SK-N-SH treated with all-trans-retinoic acid at 6 μM for 48 hours (cell line): Measurements from ENCODE around the gene NXN.

ENCODE experiments used
- ATAC-seq: fragments of 200-7000 bp; cut with Tn5 transposase; 3 replicates; pipeline ENCODE4 v1.9.1; 2020; ENCODE audit warnings: mild to moderate bottlenecking, moderate library complexity
- ARNTL ChIP-seq: fragments of 450-650 bp; formaldehyde crosslinking; IDR thresholded peaks from 2 replicates; pipeline ENCODE4 v1.5.0; 2020; ENCODE audit warnings: low read depth, mild to moderate bottlenecking, moderate library complexity, borderline replicate concordance
- CSDC2 ChIP-seq: fragments of 250-450 bp; sonication (Bioruptor Pico); IDR thresholded peaks from 2 replicates; pipeline ENCODE4 v1.5.0; 2020; ENCODE audit warnings: mild to moderate bottlenecking, moderate library complexity
- GLIS3 ChIP-seq: fragments of 250-450 bp; sonication (Bioruptor Pico); IDR thresholded peaks from 2 replicates; pipeline ENCODE4 v1.5.0; 2020; ENCODE audit warnings: mild to moderate bottlenecking, moderate library complexity
- OSR1 ChIP-seq: fragments of 250-450 bp; sonication (Bioruptor Pico); IDR thresholded peaks from 2 replicates; pipeline ENCODE4 v1.8.0; 2022; ENCODE audit warnings: moderate library complexity, mild to moderate bottlenecking, inconsistent platforms
- PPARA ChIP-seq: fragments of 250-450 bp; sonication (Bioruptor Pico); IDR thresholded peaks from 2 replicates; pipeline ENCODE4 v1.5.0; 2020; ENCODE audit warnings: mild to moderate bottlenecking, borderline replicate concordance
- RARB ChIP-seq: fragments of 250-450 bp; sonication (Bioruptor Pico); IDR thresholded peaks from 2 replicates; pipeline ENCODE4 v1.8.0; 2021; ENCODE audit warnings: mild to moderate bottlenecking, moderate library complexity
- SNAI2 ChIP-seq: fragments of 250-450 bp; sonication (Bioruptor Pico); IDR thresholded peaks from 2 replicates; pipeline ENCODE4 v1.5.0; 2020; ENCODE audit warnings: mild to moderate bottlenecking, moderate library complexity
- ZC3H10 ChIP-seq: fragments of 250-450 bp; sonication (Bioruptor Pico); IDR thresholded peaks from 2 replicates; pipeline ENCODE4 v1.5.1; 2021; ENCODE audit warnings: mild to moderate bottlenecking, moderate library complexity
- ZFP3 ChIP-seq: fragments of 250-450 bp; sonication (Bioruptor Pico); IDR thresholded peaks from 2 replicates; pipeline ENCODE4 v1.5.0; 2020; ENCODE audit warnings: mild to moderate bottlenecking, moderate library complexity
- ZFP30 ChIP-seq: fragments of 450-650 bp; formaldehyde crosslinking; IDR thresholded peaks from 2 replicates; pipeline ENCODE4 v1.5.0; 2022; ENCODE audit warnings: mild to moderate bottlenecking, moderate library complexity
- ZNF565 ChIP-seq: fragments of 450-650 bp; formaldehyde crosslinking; conservative IDR thresholded peaks from 2 replicates; pipeline ENCODE4 v1.5.0; 2020; ENCODE audit warnings: low read depth, mild to moderate bottlenecking, moderate library complexity
- ZNF70 ChIP-seq: fragments of 450-650 bp; formaldehyde crosslinking; IDR thresholded peaks from 2 replicates; pipeline ENCODE4 v1.5.0; 2020; ENCODE audit warnings: mild to moderate bottlenecking, moderate library complexity
- ZNF8 ChIP-seq: fragments of 450-650 bp; formaldehyde crosslinking; IDR thresholded peaks from 2 replicates; pipeline ENCODE4 v1.5.0; 2020; ENCODE audit warnings: mild to moderate bottlenecking, moderate library complexity
- TF ChIP-seq, protein P1 (sequence below): fragments of 250-450 bp; sonication (Bioruptor Pico); IDR thresholded peaks from 2 replicates; pipeline ENCODE4 v1.5.0; 2020; ENCODE audit warnings: mild to moderate bottlenecking, moderate library complexity
- TF ChIP-seq, protein P2 (sequence below): fragments of 250-450 bp; sonication (Bioruptor Pico); IDR thresholded peaks from 2 replicates; pipeline ENCODE4 v1.8.0; 2020; ENCODE audit warnings: mild to moderate bottlenecking, moderate library complexity, borderline replicate concordance
- TF ChIP-seq, protein P3 (sequence below): fragments of 250-450 bp; sonication (Bioruptor Pico); IDR thresholded peaks from 2 replicates; pipeline ENCODE4 v1.8.0; 2021; ENCODE audit warnings: low read depth, mild to moderate bottlenecking, moderate library complexity, borderline replicate concordance
- TF ChIP-seq, protein P4 (sequence below): fragments of 250-450 bp; sonication (Bioruptor Pico); IDR thresholded peaks from 2 replicates; pipeline ENCODE4 v1.5.1; 2020; ENCODE audit warnings: low read depth, mild to moderate bottlenecking, moderate library complexity
- TF ChIP-seq, protein P5 (sequence below): fragments of 250-450 bp; sonication (Bioruptor Pico); IDR thresholded peaks from 2 replicates; pipeline ENCODE4 v1.5.1; 2021; ENCODE audit warnings: mild to moderate bottlenecking, moderate library complexity

The NXN gene

DNA sequence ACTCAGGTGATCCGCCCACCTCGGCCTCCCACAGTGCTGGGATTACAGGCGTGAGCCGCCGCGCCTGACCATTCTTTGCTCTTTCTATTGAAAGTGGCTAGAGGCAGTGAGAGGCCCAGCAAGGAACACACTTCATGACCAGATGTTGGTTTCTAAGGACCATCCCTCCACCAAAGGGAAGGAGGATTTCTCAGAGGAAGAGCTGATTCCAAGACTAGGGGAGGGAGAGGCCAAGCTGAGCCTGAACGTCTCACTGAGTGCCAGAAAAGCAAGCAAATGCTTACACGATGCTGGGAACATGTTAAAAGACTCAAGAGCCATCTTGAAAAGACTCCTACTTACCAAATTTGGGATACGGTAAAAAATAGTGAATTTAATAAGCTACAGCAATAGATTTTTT is 118.2 kb downstream of the NXN start:
- no peak for ATAC-seq
- TF ChIP-seq ZNF565 (CRISPR knock-in tag) (no peak), ZNF70 (CRISPR knock-in tag) (no peak), PPARA (no peak), RARB (no peak), CSDC2 (CRISPR knock-in tag) (no peak), GLIS3 (no peak), SNAI2 (CRISPR knock-in tag) (no peak), ZFP3 (CRISPR knock-in tag) (no peak), ZFP30 (CRISPR knock-in tag) (no peak), ZNF8 (CRISPR knock-in tag) (no peak)
- TF ChIP-seq, protein P1, sequence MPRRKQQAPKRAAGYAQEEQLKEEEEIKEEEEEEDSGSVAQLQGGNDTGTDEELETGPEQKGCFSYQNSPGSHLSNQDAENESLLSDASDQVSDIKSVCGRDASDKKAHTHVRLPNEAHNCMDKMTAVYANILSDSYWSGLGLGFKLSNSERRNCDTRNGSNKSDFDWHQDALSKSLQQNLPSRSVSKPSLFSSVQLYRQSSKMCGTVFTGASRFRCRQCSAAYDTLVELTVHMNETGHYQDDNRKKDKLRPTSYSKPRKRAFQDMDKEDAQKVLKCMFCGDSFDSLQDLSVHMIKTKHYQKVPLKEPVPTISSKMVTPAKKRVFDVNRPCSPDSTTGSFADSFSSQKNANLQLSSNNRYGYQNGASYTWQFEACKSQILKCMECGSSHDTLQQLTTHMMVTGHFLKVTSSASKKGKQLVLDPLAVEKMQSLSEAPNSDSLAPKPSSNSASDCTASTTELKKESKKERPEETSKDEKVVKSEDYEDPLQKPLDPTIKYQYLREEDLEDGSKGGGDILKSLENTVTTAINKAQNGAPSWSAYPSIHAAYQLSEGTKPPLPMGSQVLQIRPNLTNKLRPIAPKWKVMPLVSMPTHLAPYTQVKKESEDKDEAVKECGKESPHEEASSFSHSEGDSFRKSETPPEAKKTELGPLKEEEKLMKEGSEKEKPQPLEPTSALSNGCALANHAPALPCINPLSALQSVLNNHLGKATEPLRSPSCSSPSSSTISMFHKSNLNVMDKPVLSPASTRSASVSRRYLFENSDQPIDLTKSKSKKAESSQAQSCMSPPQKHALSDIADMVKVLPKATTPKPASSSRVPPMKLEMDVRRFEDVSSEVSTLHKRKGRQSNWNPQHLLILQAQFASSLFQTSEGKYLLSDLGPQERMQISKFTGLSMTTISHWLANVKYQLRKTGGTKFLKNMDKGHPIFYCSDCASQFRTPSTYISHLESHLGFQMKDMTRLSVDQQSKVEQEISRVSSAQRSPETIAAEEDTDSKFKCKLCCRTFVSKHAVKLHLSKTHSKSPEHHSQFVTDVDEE (CRISPR knock-in tag): no peak
- TF ChIP-seq, protein P2, sequence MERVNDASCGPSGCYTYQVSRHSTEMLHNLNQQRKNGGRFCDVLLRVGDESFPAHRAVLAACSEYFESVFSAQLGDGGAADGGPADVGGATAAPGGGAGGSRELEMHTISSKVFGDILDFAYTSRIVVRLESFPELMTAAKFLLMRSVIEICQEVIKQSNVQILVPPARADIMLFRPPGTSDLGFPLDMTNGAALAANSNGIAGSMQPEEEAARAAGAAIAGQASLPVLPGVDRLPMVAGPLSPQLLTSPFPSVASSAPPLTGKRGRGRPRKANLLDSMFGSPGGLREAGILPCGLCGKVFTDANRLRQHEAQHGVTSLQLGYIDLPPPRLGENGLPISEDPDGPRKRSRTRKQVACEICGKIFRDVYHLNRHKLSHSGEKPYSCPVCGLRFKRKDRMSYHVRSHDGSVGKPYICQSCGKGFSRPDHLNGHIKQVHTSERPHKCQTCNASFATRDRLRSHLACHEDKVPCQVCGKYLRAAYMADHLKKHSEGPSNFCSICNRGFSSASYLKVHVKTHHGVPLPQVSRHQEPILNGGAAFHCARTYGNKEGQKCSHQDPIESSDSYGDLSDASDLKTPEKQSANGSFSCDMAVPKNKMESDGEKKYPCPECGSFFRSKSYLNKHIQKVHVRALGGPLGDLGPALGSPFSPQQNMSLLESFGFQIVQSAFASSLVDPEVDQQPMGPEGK: no peak
- TF ChIP-seq, protein P3, sequence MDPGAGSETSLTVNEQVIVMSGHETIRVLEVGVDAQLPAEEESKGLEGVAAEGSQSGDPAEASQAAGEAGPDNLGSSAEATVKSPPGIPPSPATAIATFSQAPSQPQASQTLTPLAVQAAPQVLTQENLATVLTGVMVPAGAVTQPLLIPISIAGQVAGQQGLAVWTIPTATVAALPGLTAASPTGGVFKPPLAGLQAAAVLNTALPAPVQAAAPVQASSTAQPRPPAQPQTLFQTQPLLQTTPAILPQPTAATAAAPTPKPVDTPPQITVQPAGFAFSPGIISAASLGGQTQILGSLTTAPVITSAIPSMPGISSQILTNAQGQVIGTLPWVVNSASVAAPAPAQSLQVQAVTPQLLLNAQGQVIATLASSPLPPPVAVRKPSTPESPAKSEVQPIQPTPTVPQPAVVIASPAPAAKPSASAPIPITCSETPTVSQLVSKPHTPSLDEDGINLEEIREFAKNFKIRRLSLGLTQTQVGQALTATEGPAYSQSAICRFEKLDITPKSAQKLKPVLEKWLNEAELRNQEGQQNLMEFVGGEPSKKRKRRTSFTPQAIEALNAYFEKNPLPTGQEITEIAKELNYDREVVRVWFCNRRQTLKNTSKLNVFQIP (CRISPR knock-in tag): no peak
- TF ChIP-seq, protein P4, sequence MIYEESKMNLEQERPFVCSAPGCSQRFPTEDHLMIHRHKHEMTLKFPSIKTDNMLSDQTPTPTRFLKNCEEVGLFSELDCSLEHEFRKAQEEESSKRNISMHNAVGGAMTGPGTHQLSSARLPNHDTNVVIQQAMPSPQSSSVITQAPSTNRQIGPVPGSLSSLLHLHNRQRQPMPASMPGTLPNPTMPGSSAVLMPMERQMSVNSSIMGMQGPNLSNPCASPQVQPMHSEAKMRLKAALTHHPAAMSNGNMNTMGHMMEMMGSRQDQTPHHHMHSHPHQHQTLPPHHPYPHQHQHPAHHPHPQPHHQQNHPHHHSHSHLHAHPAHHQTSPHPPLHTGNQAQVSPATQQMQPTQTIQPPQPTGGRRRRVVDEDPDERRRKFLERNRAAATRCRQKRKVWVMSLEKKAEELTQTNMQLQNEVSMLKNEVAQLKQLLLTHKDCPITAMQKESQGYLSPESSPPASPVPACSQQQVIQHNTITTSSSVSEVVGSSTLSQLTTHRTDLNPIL: no peak

DNA sequence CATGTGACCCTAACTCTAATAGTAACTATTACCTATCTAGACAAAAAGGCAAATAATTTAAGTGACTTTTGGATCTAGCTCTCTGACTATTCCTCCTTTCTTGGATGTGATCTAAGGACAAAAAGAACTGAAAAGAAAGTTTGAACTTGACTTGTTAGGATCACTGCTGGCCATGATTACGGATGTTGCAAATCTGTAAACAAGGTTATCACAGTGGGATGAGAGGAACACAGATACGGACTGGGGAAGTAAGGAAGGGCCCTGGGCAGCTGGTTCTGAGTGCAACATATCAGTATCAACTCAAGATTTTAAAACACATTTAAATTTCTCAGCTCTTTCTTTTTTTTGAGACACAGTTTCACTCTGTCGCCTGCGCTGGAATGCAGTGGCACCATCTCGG is 118.8 kb downstream of the NXN start:
- TF ChIP-seq, protein P1 (CRISPR knock-in tag): no peak
- TF ChIP-seq, protein P5, sequence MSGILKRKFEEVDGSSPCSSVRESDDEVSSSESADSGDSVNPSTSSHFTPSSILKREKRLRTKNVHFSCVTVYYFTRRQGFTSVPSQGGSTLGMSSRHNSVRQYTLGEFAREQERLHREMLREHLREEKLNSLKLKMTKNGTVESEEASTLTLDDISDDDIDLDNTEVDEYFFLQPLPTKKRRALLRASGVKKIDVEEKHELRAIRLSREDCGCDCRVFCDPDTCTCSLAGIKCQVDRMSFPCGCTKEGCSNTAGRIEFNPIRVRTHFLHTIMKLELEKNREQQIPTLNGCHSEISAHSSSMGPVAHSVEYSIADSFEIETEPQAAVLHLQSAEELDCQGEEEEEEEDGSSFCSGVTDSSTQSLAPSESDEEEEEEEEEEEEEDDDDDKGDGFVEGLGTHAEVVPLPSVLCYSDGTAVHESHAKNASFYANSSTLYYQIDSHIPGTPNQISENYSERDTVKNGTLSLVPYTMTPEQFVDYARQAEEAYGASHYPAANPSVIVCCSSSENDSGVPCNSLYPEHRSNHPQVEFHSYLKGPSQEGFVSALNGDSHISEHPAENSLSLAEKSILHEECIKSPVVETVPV (CRISPR knock-in tag): no peak
- TF ChIP-seq OSR1 (CRISPR knock-in tag) (no peak), ARNTL (CRISPR knock-in tag) (no peak), CSDC2 (CRISPR knock-in tag) (no peak), ZC3H10 (CRISPR knock-in tag) (no peak), GLIS3 (no peak), ZNF565 (CRISPR knock-in tag) (no peak), ZFP3 (CRISPR knock-in tag) (no peak), ZNF70 (CRISPR knock-in tag) (no peak)
- TF ChIP-seq, protein P4: no peak
- TF ChIP-seq, protein P2: no peak
- no peak for ATAC-seq
